MM.1S (cell line): ENCODE results near the gene BPGM.

Experiments used
- CTCF ChIP-seq: fragments of 300-600 bp; sonication (generic); IDR thresholded peaks from 2 replicates; pipeline ENCODE4 v1.5.1; 2016; ENCODE audit warnings: antibody characterized with exemption, low read length, mixed read lengths
- EZH2phosphoT487 ChIP-seq: fragments of 300-600 bp; sonication (generic); IDR thresholded peaks from 2 replicates; pipeline ENCODE4 v1.6.1; 2018; ENCODE audit warnings: antibody characterized with exemption, low read length

GRCh38 chr7:134660961-134661376, 14.3 kb downstream of the BPGM start:
- TF ChIP-seq CTCF (no peak), EZH2phosphoT487 (no peak)
